GM20431 (cell line): Measurements from ENCODE around the gene AGAP6.
"Not testable (repeated sequence)": the region's sequence is repeated elsewhere in the genome, so short reads cannot be mapped to it uniquely, and the experiment has no call there.

ENCODE experiments used
- in situ Hi-C: fragments of 300-500 bp; cut with MseI, MboI; formaldehyde crosslinking; loops from one replicate; pipeline ENCODE4 v1.15.0; 2020; ENCODE audit warnings: low sequenced_read_pairs; ENCODE audit not compliant: unreplicated experiment

AGAP6 gene

DNA sequence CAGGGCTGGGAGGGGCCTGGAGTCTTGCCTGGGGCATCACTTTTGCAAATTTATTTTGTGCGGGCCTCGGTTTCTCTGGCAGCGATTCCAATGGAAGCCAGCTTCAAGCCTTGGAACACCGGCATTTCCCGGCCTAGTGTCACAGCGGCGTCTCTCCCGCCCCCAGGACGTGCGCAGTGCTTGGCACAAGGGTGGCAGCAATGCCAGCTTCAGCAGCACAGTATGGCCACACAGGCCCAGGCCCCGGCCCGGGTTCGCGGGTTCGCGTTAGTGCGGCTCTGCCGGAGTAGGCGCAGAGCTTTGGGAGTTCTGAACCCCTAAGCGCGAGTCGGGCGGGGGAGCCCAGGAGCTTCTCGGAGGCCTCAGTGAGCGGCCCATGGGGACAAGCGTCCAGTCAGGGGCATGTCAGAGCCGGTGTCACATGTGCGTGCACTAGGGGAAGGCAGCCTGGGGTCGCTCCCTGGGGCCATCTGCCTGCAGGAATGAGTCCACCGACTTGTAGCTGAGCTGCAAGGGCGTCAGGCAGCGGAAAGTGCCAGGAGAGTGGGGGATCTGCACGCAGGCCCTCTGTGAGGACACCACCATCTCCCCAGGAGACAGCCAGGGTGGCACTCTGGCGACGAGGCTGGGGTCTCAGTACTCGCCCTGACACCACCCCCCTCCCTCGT lies 36.6 kb downstream of the AGAP6 start:
- in situ Hi-C loops = not testable (repeated sequence)

DNA sequence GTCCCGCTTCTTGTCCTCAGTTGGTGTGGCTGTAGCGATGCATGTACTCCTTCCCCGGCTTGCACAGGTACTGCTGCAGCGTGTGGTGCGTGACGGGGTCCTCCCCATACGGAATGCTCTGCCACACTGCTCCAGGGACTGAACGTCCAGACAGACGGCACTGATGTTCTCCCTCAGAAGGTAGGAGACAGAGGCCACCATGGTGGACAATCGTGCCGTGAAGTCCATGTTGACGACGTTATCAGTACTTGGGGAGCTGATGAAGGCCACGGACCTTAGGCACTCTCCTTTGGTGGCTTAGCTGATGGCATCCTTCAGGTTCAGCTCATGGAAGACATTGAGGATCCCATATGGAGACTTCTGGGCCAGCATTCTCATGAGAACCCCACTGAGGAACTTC lies 37.4 kb downstream of the AGAP6 start:
- in situ Hi-C loops = no loop called here

- in situ Hi-C loops = no loop called here
Measured at GRCh38 chr10:50027195-50027594, 39.0 kb downstream of the AGAP6 start.

- in situ Hi-C loops = no loop called here
Measured at GRCh38 chr10:50033481-50033880, 45.3 kb downstream of the AGAP6 start.

DNA sequence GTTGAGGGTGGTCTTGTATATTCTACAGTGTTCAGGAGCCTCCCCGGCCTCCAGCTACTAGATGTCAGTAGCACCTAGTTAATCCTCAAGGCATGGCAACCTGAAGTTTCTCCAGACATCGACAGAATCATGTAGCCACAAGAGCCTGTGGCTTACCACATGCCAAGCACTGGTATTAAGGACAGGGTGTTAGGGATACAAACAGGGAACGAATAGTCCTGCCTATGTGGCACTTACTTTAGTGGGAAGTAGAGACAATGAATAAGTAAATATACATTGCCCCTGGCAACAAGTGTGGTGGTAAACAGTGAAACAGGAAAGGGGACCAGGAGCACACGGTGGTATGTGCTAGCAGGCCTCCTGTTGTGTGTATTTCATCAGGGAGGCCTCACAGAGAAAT lies 47.1 kb downstream of the AGAP6 start:
- in situ Hi-C loops = not testable (repeated sequence)

- in situ Hi-C loops = no loop called here
Measured at GRCh38 chr10:50044941-50045664, 56.9 kb downstream of the AGAP6 start.

GRCh38 chr10:50046457-50046856 lies 58.3 kb downstream of the AGAP6 start:
- in situ Hi-C loops = not testable (repeated sequence)

DNA sequence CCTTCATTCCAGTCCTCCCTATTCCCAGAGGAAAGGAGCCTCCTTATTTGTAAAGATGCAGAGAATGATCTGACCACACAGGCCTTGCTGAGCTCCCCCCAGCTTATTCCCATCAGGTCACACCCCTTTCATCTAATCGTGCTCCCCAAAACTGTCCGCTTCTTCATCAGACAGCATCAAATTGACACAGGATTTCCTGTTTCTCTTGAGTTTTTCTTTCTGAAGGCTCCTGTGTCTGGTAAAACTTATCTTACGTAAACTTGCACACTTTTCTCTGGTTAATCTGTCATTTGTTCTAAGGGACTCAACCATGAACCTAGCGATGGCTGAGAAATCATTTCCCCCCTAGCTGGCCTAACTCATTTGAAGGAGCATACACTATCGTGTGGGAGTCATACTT lies 59.4 kb downstream of the AGAP6 start:
- in situ Hi-C loops = not testable (repeated sequence)

GRCh38 chr10:50051995-50052660 lies 63.9 kb downstream of the AGAP6 start:
- in situ Hi-C loops = not testable (repeated sequence)

DNA sequence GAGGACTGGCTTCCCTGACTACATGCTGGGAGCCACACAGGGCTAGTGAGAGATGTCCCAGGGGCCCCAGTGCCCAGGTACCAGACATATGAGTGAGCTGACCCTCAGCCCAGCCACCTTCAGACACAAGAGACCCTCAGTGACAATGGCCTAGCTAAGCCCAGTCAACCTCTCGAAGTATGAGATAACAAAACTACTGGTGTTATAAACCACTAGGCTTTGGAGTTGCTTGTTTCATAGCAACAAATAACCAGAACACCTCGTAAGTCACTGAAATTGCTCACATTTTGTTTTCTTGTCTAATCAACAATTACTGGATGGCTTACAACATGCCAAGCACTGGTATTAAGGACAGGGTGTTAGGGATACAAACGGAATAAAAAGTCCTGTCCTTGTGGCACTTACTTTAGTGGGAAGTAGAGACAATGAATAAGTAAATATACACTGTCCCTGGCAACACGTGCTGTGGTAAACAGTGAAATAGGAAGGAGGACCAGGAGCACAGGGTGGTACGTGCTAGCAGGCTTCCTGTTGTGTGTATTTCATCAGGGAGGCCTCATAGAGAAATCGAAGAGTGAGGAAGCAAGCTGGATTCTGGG lies 64.7 kb downstream of the AGAP6 start:
- in situ Hi-C loops = not testable (repeated sequence)

- in situ Hi-C loops = not testable (repeated sequence)
Measured at GRCh38 chr10:50055494-50056292, 67.5 kb downstream of the AGAP6 start.

DNA sequence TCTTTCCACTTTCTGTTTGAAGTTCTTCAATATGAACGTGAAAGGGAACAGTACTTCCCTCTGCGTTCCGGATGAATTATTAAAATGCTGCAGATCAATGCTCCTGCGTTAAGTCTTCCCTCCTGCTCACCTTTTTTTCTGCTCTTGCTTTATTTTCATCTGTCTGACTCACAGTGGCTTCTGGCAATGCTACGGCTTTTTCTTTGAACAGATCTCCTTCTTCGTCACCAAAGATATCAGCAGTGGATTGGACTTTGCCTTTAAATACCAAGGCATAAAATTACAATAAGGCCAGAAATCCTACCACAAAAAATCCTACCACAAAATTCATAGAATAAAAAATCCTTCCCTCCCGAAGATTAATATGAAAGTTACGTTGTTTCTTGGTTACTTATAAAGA lies 68.4 kb downstream of the AGAP6 start:
- in situ Hi-C loops = not testable (repeated sequence)

GRCh38 chr10:50058727-50059126 lies 70.5 kb downstream of the AGAP6 start:
- in situ Hi-C loops = not testable (repeated sequence)

DNA sequence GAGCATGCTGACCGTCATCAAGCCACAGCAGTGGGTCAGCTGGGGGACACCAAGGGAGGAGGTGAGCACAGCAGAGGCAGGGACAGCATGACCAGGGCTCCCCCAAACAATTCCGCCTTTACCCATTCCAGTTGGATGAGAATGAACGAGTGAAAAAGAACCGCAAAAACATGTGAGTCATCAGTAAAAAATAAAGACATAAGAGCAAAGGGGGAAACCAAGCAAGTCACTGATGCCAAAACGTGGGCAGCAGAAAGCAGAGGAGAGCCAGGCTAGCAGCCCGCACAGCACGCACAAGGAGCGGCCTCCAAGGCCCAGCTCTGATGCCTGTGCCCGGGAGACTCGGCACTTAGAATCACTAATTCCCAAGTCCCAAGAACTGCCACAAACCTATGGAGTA lies 71.7 kb downstream of the AGAP6 start:
- in situ Hi-C loops = not testable (repeated sequence)
